HG03520 (cell line): ENCODE results near the gene PLAC1.

Experiments used
- ATAC-seq: cut with Tn5 transposase; IDR thresholded peaks from one replicate; pipeline ENCODE4 v1.9.1; 2021; ENCODE audit warnings: mild to moderate bottlenecking, moderate library complexity; ENCODE audit not compliant: unreplicated experiment

Gene PLAC1

DNA sequence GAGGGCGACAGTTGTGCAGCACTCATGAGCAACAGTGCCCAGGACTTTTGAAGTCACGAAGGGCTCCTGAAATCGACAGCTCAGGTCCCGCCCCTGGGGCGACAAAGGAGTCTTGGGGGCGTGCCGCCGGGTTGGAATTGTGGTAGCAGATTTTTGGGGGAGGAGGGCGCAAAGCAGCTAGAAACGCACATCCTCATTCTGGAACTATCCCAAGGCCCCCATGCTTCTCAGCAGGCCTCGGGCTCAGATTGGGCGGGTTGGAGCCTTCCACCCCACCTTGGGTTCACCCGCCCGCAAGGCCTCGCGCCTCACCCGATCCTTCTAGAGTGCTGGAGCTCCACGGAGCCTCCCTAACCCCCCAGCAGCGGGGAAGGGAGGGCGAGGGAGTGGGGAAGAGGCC, 112.8 kb downstream of the PLAC1 start:
- ATAC-seq = no peak

DNA sequence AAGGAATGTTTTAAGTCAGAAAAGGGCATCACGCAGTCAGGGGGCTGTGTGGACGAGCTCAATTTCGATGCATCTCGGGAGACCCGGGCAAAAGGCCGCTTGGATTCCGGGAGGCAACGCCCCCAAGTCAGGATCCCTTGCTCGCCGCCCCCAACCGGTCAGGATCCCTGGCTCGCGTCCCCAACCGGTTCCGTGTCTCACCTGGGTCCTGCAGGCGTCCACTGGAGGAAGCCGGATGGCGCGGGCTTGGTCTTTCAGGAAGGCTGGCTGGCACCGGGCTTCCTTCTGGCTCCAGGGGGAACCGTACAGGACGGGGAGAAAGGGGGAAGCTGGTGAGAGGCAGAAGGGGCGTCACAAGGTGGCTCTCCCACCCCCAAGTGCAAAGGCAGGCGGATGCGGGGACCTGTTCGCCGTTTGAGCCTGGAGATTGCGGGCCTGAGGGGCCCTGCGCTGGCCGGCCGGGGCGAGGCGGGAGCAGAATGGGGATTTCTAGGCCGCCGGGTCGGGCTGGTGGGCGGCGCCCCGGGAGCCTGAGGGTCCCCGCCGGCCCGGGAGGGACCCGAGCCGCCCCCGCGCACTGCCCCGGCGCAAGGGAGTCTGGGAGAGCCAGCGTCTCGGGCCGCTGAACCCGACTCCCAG, 113.6 kb downstream of the PLAC1 start:
- ATAC-seq = no peak

DNA sequence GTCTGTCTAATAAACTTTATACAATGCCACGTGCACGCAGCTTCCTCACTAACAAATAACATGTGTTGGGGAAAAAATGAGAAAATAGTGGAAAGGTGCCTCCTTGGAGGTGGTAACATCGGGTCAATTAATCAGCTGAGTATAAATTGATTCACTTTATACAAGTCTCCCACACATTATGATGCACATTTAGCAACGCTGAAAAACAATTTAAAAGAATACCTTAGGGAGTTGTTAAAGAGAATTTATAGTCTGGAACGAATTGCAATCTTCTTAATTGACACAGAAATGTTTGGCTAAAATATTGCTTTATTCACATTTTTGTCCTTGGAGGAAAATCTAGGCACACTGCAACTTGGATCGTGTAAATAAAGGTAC, 114.1 kb downstream of the PLAC1 start:
- no peak for ATAC-seq

DNA sequence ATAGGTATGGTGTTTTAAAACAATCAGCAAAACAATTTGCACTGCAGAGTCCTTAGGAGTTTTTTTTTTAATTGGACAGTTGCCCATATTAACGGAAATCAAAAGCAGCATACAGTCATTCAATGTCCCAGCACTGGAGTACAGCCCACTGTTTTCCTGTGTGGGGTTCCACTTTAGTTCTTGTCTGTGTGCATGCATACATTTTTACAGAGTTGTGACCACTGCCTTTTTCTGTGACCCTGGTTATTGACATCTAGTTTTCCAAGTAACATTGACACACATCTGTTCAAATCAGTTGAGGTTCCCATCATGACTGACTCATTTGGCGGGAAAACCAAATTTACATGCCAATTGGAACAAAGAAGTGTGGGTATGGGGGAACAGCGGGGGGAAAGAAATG, 115.0 kb downstream of the PLAC1 start:
- no peak for ATAC-seq

DNA sequence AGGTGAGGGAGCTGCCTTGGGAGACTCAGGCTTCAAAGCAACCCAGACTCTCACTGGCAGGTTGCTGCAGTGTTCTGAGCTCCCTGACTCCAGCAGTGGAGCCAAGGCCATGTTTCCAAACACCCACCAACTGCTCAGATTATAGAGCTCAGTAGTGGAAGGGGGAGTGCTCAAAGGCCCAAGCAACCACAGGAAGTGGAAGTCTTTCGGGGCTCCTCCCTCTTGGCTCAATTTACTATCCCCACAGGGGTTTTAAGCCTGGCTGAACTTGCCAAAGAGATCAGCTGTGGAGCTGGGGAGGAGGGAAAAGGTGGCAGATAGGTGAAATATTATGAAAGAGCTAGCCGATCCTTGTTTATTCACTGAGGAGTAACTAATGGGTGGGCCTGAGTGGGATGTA, 115.8 kb downstream of the PLAC1 start:
- ATAC-seq = no peak

DNA sequence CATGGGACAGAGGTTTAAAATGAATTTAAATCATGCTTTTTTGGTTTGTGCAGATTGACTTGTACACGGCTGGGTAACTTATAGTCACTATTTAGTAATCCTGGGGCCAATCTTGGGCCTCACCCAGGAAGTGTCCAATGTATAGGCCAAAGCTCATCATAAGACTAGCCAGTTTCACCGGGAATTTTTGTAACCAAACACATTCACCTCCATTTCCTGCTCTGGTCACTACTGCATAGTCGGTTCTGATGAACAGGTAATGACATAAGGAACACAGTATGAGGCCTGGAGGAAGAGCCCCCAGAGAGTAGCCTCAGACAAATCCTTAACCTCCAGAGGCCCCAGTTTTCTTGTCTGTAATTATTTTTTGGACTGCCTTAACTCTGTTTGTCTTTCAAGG, 116.4 kb downstream of the PLAC1 start:
- ATAC-seq = no peak

DNA sequence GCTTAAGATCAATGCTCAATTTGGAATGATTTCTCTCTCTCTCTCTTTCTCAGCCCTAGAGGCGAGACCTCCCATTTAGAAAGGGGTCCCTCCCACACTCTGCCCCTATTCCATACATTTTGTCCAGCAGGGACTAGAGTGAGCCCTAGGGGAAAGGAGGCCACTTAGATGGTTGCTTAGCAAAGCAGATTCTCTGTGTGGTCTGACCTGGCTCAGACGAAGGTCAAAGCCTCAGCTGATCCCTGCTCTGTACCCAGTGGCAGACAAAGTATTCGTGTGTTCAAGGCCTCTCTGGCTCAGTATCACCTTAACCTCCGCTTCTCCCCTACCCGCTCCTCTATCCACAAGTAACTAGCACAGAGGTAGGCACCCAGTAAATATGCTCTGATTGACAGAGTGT, 120.0 kb downstream of the PLAC1 start:
- ATAC-seq = no peak

DNA sequence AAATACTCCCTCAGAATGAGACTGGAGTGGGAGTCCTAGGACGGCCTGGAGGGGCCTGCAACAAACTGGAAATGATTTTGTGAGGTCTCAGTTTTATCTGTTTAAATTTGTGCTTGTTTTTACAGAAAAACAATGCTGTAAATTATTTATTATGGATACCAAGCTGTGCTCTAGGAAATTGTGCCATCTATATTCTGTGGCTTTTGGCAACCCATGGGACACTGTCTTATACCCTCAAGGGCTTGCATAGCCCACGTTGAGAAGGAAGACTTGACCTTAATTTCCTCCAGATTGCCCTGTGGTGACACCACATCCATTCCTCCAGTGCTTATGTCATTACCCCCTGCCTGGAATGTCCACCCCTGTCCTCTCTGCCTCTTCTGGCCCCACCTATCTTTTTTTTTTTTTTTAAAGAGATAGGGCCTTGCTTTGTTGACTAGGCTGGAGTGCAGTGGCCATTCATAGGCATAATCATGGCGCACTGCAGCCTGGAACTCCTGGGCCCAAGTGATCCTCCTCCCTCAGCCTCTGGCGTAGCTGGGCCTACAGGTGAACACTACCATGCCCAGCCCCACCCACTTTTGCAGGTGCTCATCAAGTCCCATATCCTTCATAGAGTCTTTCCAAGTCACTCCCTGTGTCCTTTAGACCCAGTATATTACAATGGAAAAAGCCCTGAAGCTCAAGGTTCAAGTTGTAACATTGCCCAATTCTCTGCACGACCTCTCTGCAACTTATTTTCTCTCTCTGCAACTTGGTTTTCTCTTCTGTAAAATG, 120.9 kb downstream of the PLAC1 start:
- no peak for ATAC-seq

DNA sequence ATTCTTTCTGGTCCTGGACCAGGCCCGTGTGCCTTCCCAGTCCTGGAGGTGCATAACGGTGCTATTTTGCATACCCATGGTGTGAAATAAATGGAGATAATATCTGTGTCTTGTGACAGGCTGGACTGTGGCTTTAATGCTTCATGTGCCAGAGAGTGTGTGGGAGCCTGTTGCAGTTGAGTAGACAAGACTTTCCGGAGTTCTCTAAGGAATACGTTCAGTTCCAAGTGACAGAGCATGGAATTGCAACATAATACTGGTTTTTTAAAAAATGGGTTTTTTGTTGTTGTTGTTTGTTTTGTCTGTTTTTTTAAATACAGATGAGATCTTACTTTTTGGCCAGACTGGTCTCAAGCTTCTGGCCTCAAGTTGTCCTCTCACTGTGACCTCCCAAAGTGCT, 124.3 kb downstream of the PLAC1 start:
- ATAC-seq = no peak

DNA sequence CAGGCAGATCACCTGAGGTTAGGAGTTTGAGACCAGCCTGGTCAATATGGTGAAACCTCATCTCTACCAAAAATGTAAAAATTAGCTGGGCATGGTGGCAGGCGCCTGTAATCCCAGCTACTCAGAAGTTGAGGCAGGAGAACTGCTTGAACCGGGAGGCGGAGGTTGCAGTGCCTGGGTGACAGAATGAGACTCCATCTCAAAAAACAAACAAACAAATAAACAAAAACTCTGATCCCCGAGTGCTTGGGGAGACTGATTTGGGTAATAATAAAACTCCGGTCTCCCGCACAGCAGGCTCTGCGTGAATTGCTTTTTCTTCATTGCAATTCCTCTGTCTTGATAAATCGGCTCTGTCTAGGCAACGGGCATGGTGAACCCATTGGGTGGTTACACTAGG, 124.9 kb downstream of the PLAC1 start:
- ATAC-seq = no peak

DNA sequence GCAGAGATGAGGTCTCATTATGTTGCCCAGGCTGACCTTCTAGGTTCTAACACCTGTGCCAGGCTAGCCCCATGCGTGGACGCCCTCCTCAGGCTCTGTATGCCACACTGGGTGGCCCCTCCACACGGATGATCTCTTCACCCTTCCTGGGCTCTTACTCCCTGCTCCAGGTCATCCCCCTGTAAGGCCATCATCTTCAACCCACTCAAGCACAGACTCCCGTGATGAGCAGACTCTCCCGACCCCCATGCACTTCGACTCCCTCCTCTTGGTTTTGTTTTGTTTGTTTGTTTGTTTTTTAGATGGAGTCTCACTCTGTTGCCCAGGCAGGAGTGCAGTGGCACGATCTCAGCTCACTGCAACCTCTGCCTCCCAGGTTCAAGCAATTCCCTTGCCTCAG, 127.4 kb downstream of the PLAC1 start:
- no peak for ATAC-seq

DNA sequence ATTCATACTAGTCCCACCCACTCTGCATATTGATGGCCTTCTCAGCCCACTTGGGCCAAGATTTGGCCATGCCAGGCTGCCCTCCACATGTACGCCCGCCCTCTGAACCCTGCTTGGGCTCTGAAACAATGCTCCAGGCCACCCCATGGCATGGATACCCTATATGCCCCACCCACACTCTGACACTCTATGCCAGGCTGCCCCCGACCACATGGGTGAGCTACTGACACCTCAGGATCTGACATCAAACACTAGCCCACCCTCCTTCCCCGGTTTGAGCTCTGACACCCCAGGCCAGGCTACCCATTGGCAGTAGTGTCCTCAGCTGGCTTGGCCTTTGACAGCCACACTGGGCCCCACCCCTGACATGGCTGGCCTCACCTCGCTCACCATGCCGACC, 128.8 kb downstream of the PLAC1 start:
- no peak for ATAC-seq

DNA sequence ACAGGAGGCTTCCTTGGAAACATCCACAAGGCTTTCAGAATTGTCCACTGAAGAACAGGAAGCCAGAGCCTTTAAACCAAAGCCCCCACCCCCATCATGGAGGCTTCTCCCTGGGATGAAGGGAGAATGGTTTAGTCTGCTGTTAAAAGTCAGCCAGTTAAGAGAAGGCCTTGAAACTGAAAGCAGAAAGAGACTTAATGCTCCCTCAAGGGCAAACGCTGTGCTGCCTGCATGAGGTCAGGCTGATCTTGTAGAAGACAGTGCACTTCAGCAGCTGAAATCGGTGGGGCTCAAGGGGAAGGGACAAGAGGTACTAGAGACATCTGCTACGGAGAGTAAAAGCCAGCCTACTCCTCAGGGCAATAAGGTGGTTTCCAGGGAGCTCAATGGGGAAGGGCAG, 129.3 kb downstream of the PLAC1 start:
- no peak for ATAC-seq

DNA sequence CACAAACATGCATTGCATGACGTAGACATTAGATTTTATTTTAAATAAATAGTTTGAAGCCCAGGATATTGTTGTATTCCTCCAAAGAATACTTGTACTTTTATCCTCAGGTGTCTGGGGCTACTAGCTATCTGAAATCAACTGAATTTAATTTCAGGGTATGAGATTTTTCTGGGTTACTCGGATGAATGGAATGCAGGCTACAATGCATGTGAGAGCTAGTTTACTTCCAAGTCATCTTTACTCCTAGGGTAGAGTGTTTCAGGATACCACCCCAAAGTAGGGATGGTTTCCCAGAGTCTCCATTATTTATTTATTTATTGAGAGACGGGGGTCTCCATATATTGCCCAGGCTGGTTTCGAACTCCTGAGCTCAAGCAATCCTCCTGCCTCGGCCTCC, 131.9 kb downstream of the PLAC1 start:
- ATAC-seq = no peak

DNA sequence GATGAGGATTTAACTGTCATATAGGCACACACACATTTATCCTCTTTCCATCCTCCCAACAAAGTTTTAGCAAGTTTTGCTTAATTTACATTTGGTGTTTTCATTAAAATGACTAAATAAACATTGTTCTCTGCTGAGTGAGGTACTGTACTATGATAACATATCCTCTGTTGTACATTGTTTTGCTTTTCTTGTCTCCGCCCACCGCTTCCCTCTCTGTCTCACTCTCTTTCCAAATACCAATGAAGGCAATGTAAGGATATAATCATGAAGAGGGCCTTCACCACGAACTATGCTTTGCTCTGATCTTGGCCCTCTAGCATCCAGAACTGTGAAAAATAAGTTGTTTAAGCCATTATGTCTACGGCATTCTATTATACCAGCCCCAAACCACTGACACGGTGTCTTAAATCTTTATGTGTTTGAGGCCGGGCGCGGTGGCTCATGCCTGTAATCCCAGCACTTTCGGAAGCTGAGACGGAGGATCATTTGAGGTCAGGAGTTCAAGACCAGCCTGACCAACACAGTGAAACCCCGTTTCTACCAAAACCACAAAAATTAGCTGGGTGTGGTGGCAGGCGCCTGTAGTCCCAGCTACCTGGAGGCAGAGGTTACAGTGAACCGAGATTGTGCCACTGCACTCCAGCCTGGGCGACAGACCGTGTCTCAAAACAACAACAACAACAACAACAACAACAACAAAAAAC, 133.0 kb downstream of the PLAC1 start:
- ATAC-seq = no peak

DNA sequence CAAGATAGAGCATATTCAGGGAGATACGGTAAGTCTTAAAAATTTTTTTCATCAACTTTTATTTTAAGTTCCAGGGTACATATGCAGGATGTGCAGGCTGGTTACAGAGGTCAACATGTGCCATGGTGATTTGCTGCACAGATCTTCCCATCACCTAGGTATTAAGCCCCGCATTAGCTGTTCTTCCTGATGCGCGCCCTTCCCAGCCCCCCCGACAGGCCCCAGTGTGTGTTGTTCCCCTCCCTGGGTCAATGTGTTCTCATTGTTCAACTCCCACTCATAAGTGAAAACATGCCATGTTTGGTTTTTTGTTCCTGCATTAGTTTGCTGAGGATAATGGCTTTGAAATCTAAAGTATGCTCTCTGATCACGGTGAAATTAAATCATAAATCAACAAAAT, 134.1 kb downstream of the PLAC1 start:
- no peak for ATAC-seq

DNA sequence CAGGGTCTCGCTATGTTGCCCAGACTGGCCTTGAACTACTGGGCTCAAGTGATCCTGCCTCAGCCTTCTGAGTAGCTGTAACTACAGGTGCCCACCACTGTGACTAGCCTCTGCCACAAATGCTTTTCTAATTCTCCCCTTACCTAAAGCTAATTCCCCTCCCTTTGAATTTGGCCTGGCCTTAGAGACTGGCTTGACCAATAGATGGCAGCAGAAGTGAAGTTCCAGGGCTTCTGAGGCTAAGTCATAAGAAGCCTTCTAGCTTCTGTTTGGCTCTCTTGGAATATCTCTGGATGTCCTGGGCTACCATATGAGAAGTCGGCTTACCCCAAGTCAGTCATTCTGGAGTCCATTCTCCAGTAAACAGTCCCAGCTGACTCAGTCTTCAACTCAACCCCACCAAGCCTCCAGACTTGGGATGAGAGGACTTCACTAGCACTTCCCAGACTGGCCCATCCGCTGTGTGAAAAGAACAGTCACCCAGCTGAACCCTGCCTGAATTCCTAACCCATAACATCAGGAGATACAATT, 137.3 kb downstream of the PLAC1 start:
- no peak for ATAC-seq
